ENCODE data around the gene PLK3. TPM values are rescaled to one million over a fixed set of nuclear protein-coding genes. Genes with fewer than 3 reads are reported as not detected.

The PLK3 gene
- total and polyA plus RNA-seq, 9 of the 15 experiments (the other 6 are each of a cell fraction or from before 2014, with no cell fraction given) = 0.52 to 22.7 (median 11.0) TPM

DNA sequence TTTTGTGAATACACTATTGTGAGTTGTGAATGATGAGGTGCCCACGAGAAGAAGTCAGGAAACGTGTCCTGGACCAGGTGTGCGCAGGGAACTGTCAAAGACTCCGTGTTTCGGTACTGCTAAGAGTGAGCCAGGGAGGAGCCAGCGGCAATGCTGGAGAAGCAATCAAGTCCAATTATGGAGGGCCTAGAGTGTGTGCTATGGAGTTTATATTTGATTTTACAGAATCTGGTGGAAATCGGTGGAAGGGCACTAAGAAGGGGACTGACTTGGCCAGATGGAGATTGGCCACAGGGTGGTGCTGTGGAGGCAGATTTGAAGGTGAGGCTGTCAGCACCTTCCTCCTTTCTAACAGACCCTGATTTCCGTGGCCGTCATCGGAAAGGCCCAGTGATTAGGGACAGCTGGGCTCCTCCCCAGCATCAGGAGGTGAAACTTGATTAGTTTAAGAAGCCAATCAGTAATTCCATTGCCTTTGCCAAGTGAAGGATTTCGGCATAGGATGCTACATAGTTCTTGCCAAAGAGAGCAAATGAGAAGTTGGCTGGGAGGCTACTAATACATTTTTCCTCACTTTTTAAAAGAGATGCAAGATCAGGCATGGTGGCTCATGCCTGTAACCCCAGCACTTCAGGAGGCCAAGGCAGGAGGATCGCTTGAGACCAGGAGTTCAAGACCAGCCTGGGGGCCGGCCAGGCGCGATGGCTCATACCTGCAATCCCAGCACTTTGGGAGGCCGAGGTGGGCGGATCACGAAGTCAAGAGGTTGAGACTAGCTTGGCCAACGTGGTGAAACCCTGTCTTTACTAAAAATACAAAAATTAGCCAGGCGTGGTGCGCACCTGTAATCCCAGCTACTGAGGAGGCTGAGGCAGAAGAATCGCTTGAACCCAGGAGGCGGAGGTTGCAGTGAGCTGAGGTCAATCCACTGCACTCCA lies 35.8 kb downstream of the PLK3 start (continued):
- TF ChIP-seq, protein P1, sequence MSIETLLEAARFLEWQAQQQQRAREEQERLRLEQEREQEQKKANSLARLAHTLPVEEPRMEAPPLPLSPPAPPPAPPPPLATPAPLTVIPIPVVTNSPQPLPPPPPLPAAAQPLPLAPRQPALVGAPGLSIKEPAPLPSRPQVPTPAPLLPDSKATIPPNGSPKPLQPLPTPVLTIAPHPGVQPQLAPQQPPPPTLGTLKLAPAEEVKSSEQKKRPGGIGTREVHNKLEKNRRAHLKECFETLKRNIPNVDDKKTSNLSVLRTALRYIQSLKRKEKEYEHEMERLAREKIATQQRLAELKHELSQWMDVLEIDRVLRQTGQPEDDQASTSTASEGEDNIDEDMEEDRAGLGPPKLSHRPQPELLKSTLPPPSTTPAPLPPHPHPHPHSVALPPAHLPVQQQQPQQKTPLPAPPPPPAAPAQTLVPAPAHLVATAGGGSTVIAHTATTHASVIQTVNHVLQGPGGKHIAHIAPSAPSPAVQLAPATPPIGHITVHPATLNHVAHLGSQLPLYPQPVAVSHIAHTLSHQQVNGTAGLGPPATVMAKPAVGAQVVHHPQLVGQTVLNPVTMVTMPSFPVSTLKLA (conservative IDR thresholded peaks at IDR 0.05) = no peak; a peak in 1 of 4 replicates
- TF ChIP-seq JUND (IDR thresholded peaks at IDR 0.05; ENCODE audit: borderline replicate concordance, low read depth, low read length) = peak; percentile 68
- no peak; the same call in 2 of the 3 replicates for TF ChIP-seq JUND (tag; IDR thresholded peaks at IDR 0.05; ENCODE audit: borderline replicate concordance, low read depth, low read length)
- TF ChIP-seq NBN (IDR thresholded peaks at IDR 0.05; ENCODE audit: low read depth) = peak; percentile 46; the same call in 1 of the 2 replicates
- 0 out of 2 replicates have a peak, but pooled peaks have one; percentile 23 for TF ChIP-seq ESRRA (IDR thresholded peaks at IDR 0.05; ENCODE audit: borderline replicate concordance, low read depth)
- 0 out of 2 replicates have a peak, but pooled peaks have one; percentile 16 for TF ChIP-seq TAL1 (IDR thresholded peaks at IDR 0.05)
- TF ChIP-seq ZNF263 (CRISPR knock-in tag; IDR thresholded peaks at IDR 0.05; ENCODE audit: borderline replicate concordance) = peak; percentile 40; the same call in 1 of the 2 replicates
- peak; percentile 47; the same call in 1 of the 2 replicates for TF ChIP-seq CXXC5 (CRISPR knock-in tag; IDR thresholded peaks at IDR 0.05)
- TF ChIP-seq ZNF23 (CRISPR knock-in tag; IDR thresholded peaks at IDR 0.05) = no peak
- 0 out of 2 replicates have a peak, but pooled peaks have one; percentile 35 for TF ChIP-seq ZBTB9 (CRISPR knock-in tag; IDR thresholded peaks at IDR 0.05)
- TF ChIP-seq, protein P2, sequence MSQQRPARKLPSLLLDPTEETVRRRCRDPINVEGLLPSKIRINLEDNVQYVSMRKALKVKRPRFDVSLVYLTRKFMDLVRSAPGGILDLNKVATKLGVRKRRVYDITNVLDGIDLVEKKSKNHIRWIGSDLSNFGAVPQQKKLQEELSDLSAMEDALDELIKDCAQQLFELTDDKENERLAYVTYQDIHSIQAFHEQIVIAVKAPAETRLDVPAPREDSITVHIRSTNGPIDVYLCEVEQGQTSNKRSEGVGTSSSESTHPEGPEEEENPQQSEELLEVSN (IDR thresholded peaks at IDR 0.05; ENCODE audit: borderline replicate concordance in 1 of 2, extremely low read depth in 1 of 2, insufficient read depth in 1 of 2, insufficient read length in 1 of 2, low read depth in 1 of 2, low read length in 1 of 2, poor library complexity in 1 of 2, severe bottlenecking in 1 of 2) = no peak
- peak; percentile 86 for TF ChIP-seq XRCC5 (IDR thresholded peaks at IDR 0.05; ENCODE audit: low read depth, low read length)
- TF ChIP-seq, protein P3, sequence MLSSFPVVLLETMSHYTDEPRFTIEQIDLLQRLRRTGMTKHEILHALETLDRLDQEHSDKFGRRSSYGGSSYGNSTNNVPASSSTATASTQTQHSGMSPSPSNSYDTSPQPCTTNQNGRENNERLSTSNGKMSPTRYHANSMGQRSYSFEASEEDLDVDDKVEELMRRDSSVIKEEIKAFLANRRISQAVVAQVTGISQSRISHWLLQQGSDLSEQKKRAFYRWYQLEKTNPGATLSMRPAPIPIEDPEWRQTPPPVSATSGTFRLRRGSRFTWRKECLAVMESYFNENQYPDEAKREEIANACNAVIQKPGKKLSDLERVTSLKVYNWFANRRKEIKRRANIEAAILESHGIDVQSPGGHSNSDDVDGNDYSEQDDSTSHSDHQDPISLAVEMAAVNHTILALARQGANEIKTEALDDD (IDR thresholded peaks at IDR 0.05) = no peak
- peak; percentile 77 for TF ChIP-seq CTBP1 (IDR thresholded peaks at IDR 0.05; ENCODE audit: borderline replicate concordance)
- peak; percentile 87 to 98 (median 92) for TF ChIP-seq CTCF (IDR thresholded peaks at IDR 0.05 in 2 of 3, conservative IDR thresholded peaks at IDR 0.05 in 1 of 3; ENCODE audit: insufficient read depth in 2 of 3, low read depth in 1 of 3, low read length in 3 of 3)
- TF ChIP-seq ETV5 (CRISPR knock-in tag; IDR thresholded peaks at IDR 0.05; ENCODE audit: low read depth) = peak; percentile 42
- peak; percentile 43; the same call in 1 of the 2 replicates for TF ChIP-seq CBFA2T2 (conservative IDR thresholded peaks at IDR 0.05)
- peak; percentile 94 for TF ChIP-seq SMC3 (conservative IDR thresholded peaks at IDR 0.05; ENCODE audit: insufficient read depth, low read depth, low read length)
- TF ChIP-seq TCF3 (CRISPR knock-in tag; IDR thresholded peaks at IDR 0.05) = peak; percentile 74
